ENCODE results near the gene TRIO.

The TRIO gene

GRCh38 chr5:14167211-14167845 is 24.2 kb downstream of the TRIO start:
- no peak for DNase-seq (ENCODE audit: low read depth, low spot score)

GRCh38 chr5:14168144-14168792 is 25.1 kb downstream of the TRIO start:
- DNase-seq (ENCODE audit: low read depth, low spot score) = no peak

GRCh38 chr5:14168793-14169262 is 25.7 kb downstream of the TRIO start:
- DNase-seq (ENCODE audit: low read depth, low spot score) = no peak

- DNase-seq (ENCODE audit: low read depth, low spot score) = no peak
Measured at GRCh38 chr5:14171046-14171445, 27.9 kb downstream of the TRIO start.

- no peak for DNase-seq (ENCODE audit: low read depth, low spot score)
Measured at GRCh38 chr5:14171621-14172020, 28.5 kb downstream of the TRIO start.

GRCh38 chr5:14172149-14172795 is 29.1 kb downstream of the TRIO start:
- no peak for DNase-seq (ENCODE audit: low read depth, low spot score)

- DNase-seq (ENCODE audit: low read depth, low spot score) = no peak
Measured at GRCh38 chr5:14173377-14174229, 30.5 kb downstream of the TRIO start.

GRCh38 chr5:14174230-14174636 is 31.1 kb downstream of the TRIO start:
- no peak for DNase-seq (ENCODE audit: low read depth, low spot score)

GRCh38 chr5:14175381-14175780 is 32.2 kb downstream of the TRIO start:
- DNase-seq (ENCODE audit: low read depth, low spot score) = no peak

GRCh38 chr5:14176888-14177287 is 33.7 kb downstream of the TRIO start:
- no peak for DNase-seq (ENCODE audit: low read depth, low spot score)

GRCh38 chr5:14177634-14178033 is 34.5 kb downstream of the TRIO start:
- no peak for DNase-seq (ENCODE audit: low read depth, low spot score)

GRCh38 chr5:14178091-14178490 is 34.9 kb downstream of the TRIO start:
- DNase-seq (ENCODE audit: low read depth, low spot score) = no peak

- no peak for DNase-seq (ENCODE audit: low read depth, low spot score)
Measured at GRCh38 chr5:14178671-14179211, 35.6 kb downstream of the TRIO start.

GRCh38 chr5:14179446-14179845 is 36.3 kb downstream of the TRIO start:
- DNase-seq (ENCODE audit: low read depth, low spot score) = no peak

GRCh38 chr5:14180437-14180836 is 37.3 kb downstream of the TRIO start:
- DNase-seq (ENCODE audit: low read depth, low spot score) = no peak

- DNase-seq (ENCODE audit: low read depth, low spot score) = no peak
Measured at GRCh38 chr5:14181299-14181968, 38.3 kb downstream of the TRIO start.

GRCh38 chr5:14182761-14183160 is 39.6 kb downstream of the TRIO start:
- DNase-seq (ENCODE audit: low read depth, low spot score) = no peak

- no peak for DNase-seq (ENCODE audit: low read depth, low spot score)
Measured at GRCh38 chr5:14183187-14183939, 40.2 kb downstream of the TRIO start.

GRCh38 chr5:14184082-14184481 is 40.9 kb downstream of the TRIO start:
- no peak for DNase-seq (ENCODE audit: low read depth, low spot score)

GRCh38 chr5:14184725-14185124 is 41.6 kb downstream of the TRIO start:
- DNase-seq (ENCODE audit: low read depth, low spot score) = no peak

Data from smooth muscle cell of the brain vasculature (primary cell).